Right ventricle myocardium superior (tissue), 1 donor: Measurements from ENCODE around the gene CKMT1A. TPM values are rescaled to one million over a fixed set of nuclear protein-coding genes. Genes with fewer than 3 reads are reported as not detected.
"Not testable (repeated sequence)": the region's sequence is repeated elsewhere in the genome, so short reads cannot be mapped to it uniquely, and the experiment has no call there.

Experiments used
- ATAC-seq: fragments of 200-7000 bp; cut with Tn5 transposase; one replicate; pipeline ENCODE4 v1.9.1; 2020; ENCODE audit warnings: mild to moderate bottlenecking; ENCODE audit not compliant: poor library complexity
- DNase-seq: peaks from one replicate; pipeline ENCODE4 v3.0.0-alpha.2; 2020
- intact Hi-C: fragments of 100-400 bp; cut with DNase I; formaldehyde crosslinking; loops from one replicate; pipeline ENCODE4 v1.11.2; 2022
- total RNA-seq: library from RNA; stranded (reverse); fragmentation: NEBNext Ultra II Directional; extraction: Animal tissue kit (Norgen Biotek cat#: 25700); gene quantifications from one replicate; pipeline ENCODE4 v1.2.1, GENCODE V29; 2021
- donor health status: DM: no; HTN: yes; CAD: no; lungs with severe emphysema.

CKMT1A gene
- total RNA-seq, 1 donor from 2014 or later = not detected

DNA sequence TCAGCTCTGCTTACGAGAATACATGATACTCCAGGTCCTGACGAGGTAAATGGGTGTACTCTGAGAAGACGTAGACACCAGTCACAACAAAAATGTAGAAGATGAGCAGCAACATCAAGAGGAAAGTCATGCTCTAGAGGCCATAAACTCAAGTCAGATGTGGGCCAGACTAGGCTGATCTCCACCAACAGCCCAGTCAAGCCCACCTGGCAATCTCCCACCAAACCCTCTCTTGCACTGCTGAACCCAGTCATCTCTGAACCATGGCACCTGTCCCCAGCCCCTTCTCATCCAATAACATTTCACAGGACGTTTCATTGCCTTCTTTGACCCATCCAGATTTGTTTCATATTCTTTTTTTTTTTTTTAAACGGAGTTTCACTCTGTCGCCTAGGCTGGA, 41.8 kb downstream of the CKMT1A start:
- intact Hi-C loops = no loop called here

DNA sequence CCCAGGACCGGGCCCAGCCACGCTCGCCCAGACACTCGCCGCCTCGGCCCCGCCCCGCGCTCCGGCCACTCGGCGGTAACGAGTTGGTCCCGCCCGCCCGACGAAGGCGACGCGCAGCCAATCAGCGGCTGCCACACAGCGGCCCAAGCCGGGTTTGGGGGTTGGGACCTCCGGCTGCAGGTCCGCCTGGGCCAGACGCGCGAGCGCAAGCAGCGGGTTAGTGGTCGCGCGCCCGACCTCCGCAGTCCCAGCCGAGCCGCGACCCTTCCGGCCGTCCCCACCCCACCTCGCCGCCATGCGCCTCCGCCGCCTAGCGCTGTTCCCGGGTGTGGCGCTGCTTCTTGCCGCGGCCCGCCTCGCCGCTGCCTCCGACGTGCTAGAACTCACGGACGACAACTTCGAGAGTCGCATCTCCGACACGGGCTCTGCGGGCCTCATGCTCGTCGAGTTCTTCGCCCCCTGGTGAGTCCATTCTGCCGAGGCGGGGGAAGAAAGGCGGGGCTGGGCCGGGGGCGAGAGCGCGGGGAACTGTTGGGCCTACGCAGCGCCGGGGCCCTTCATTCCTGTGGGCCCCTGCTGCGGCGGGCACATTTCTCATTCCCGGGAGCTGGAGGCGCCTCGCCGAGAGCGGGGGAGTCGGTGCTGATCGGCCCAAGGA, 52.7 kb downstream of the CKMT1A start, which contains the start of gene PDIA3:
Gene PDIA3 (plus strand): TSS at position 194 of the 658 bp plus-strand sequence. CDS start 102 bp downstream, at position 296.
- ATAC-seq (peak; percentile 99), DNase-seq (peak; percentile 96)
- intact Hi-C loops = not testable (repeated sequence)

More for the DNA sequence above, 41.8 kb downstream of the CKMT1A start:
- ATAC-seq (no peak), DNase-seq (no peak)

DNA sequence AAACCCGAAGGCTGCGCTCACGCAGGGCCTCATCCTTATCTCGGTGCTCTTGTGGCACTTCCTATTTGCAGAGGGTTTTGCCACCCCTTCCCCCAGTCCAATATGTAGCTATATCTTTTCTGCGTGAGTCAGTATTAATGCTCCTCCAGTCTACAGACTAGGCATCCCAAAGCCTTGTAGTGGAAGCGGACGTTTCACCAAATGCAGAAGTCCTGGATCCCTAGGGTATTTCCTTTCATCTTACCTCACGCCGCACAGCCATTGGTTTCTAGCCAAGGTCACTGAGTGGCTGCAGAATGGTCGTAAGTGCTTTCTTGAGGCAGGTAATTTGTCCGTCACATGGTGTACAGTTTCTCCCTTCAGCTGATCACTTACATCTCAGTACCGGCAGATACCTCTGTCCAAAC, 53.2 kb downstream of the CKMT1A start:
- intact Hi-C loops, DNase-seq: not testable (repeated sequence)
- ATAC-seq = peak; percentile 25

DNA sequence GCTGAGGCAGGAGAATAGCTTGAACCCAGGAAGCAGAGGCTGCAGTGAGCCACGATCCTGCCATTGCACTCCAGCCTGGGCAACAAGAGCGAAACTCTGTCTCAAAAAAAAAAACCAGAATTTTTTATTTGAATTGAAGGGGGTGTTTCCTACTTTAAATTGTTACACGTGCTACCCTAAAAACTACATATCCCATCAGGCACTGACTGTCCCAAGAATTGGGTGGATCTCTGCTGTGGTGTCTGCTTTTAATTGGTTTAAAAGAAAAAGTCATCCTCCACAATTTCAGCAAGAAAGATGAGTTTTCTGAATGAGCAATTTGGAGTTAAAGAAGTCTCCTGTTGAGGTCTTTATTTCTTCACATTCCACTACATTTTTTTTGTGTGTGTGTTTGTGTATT, 54.7 kb downstream of the CKMT1A start:
- no peak for DNase-seq
- no peak for ATAC-seq
- intact Hi-C loops = no loop called here

Other genes with a start within 250 kb of the CKMT1A start
- 23.7 TPM for gene TP53BP1, start 200.7 kb upstream of the CKMT1A start, total RNA-seq
- gene MAP1A, start 176.3 kb upstream of the CKMT1A start, total RNA-seq = 24.4 TPM
- gene PPIP5K1, start 103.7 kb upstream of the CKMT1A start, total RNA-seq = 13.1 TPM
- gene CKMT1B, start 99.8 kb upstream of the CKMT1A start, total RNA-seq = 0.75 TPM
- not detected for gene STRC, start 75.1 kb upstream of the CKMT1A start, total RNA-seq
- gene CATSPER2, start 45.0 kb upstream of the CKMT1A start, total RNA-seq = 1.1 TPM
- 131 TPM for gene PDIA3, start 52.6 kb downstream of the CKMT1A start, total RNA-seq
- 1.4 TPM for gene ELL3, start 83.1 kb downstream of the CKMT1A start, total RNA-seq
- gene SERF2, start 98.5 kb downstream of the CKMT1A start, total RNA-seq = 1,060 TPM
- gene SERINC4, start 106.4 kb downstream of the CKMT1A start, total RNA-seq = 0.19 TPM
- 9.4 TPM for gene HYPK, start 106.7 kb downstream of the CKMT1A start, total RNA-seq
- gene MFAP1, start 130.8 kb downstream of the CKMT1A start, total RNA-seq = 16.9 TPM
- 1.6 TPM for gene WDR76, start 133.1 kb downstream of the CKMT1A start, total RNA-seq